Measurements from ENCODE around the gene CISH. TPM values are rescaled to one million over a fixed set of nuclear protein-coding genes. Genes with fewer than 3 reads are reported as not detected.

The CISH gene
- total and polyA plus RNA-seq, 10 of the 15 experiments (the other 5 are each of a cell fraction or from before 2014, with no cell fraction given) = 0.21 to 4.4 (median 1.8) TPM

DNA sequence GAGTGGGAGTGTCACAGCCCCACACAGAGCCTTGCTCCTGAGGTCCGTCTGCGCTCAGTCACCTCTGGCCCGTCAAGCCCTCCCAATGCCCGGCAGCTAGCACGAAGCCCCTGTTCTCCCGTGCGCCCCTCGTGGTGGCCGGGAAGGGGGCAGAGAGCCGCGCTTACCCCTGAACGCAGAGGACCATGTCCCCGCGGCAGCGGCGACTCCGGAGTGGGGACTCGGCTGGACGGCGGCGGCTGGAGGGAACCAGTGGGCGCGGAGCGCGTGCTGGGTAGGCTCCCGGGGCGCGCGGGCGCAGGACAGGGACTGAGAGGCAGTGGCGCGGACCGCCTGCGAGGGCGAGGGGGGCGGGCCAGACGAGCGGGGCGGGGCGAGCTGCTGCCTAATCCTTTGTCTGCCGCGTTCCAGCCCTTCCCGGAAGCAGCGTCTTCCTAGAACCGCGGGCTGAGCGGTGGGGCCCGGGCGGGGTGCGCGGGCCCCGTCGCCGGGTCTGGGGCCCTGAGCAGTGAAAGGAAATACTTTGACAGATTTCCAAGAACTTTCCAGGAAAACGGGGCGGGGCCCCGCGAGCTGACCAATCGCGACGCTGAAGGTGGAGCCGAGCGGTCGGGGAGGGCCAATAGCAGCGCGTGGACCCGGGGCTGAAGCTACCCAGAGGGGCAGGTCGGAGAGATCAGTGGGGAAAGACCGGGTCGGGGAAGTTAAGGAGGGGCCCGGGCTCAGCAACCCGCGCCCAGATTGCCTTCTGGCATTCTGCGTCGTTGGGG, at the start of gene CISH (continued):
- no peak for TF ChIP-seq ZNF274 (IDR thresholded peaks at IDR 0.05; ENCODE audit: insufficient read depth, insufficient read length)
- peak; percentile 18 to 75; a peak in 3 of 4 replicates for TF ChIP-seq BHLHE40 (IDR thresholded peaks at IDR 0.05; ENCODE audit: borderline replicate concordance in 1 of 2, low read depth in 2 of 2, low read length in 1 of 2)
- no peak for TF ChIP-seq RAD21 (IDR thresholded peaks at IDR 0.05; ENCODE audit: insufficient read depth, low read depth, low read length)
- TF ChIP-seq MXI1 (IDR thresholded peaks at IDR 0.05; ENCODE audit: low read depth, low read length) = peak; percentile 26; the same call in 1 of the 2 replicates
- no peak for TF ChIP-seq PAX8 (IDR thresholded peaks at IDR 0.05)
- TF ChIP-seq CREB1 (IDR thresholded peaks at IDR 0.05; ENCODE audit: low read depth) = 0 out of 2 replicates have a peak, but pooled peaks have one; percentile 15
- no peak for TF ChIP-seq MYC (IDR thresholded peaks at IDR 0.05; ENCODE audit: insufficient read depth, insufficient read length, insufficient replicate concordance, low read length, severe bottlenecking)
- TF ChIP-seq ZNF207 (IDR thresholded peaks at IDR 0.05; ENCODE audit: borderline replicate concordance) = no peak
- no peak; the same call in 2 of the 3 replicates for TF ChIP-seq POU2F2 (IDR thresholded peaks at IDR 0.05; ENCODE audit: borderline replicate concordance, low read depth, low read length)
- no peak for TF ChIP-seq RCOR1 (conservative IDR thresholded peaks at IDR 0.05; ENCODE audit: low read depth, low read length)
- TF ChIP-seq, protein P1, sequence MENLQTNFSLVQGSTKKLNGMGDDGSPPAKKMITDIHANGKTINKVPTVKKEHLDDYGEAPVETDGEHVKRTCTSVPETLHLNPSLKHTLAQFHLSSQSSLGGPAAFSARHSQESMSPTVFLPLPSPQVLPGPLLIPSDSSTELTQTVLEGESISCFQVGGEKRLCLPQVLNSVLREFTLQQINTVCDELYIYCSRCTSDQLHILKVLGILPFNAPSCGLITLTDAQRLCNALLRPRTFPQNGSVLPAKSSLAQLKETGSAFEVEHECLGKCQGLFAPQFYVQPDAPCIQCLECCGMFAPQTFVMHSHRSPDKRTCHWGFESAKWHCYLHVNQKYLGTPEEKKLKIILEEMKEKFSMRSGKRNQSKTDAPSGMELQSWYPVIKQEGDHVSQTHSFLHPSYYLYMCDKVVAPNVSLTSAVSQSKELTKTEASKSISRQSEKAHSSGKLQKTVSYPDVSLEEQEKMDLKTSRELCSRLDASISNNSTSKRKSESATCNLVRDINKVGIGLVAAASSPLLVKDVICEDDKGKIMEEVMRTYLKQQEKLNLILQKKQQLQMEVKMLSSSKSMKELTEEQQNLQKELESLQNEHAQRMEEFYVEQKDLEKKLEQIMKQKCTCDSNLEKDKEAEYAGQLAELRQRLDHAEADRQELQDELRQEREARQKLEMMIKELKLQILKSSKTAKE (IDR thresholded peaks at IDR 0.05; ENCODE audit: low read depth, poor library complexity, severe bottlenecking) = no peak
- TF ChIP-seq NR2F1 (conservative IDR thresholded peaks at IDR 0.05) = 0 out of 2 replicates have a peak, but pooled peaks have one; percentile 16
- no peak for TF ChIP-seq ATF7 (IDR thresholded peaks at IDR 0.05; ENCODE audit: low read depth)
- TF ChIP-seq, protein P2, sequence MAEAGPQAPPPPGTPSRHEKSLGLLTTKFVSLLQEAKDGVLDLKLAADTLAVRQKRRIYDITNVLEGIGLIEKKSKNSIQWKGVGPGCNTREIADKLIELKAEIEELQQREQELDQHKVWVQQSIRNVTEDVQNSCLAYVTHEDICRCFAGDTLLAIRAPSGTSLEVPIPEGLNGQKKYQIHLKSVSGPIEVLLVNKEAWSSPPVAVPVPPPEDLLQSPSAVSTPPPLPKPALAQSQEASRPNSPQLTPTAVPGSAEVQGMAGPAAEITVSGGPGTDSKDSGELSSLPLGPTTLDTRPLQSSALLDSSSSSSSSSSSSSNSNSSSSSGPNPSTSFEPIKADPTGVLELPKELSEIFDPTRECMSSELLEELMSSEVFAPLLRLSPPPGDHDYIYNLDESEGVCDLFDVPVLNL (IDR thresholded peaks at IDR 0.05; ENCODE audit: low read depth, low read length) = no peak
- TF ChIP-seq SMAD5 (IDR thresholded peaks at IDR 0.05; ENCODE audit: low read depth) = no peak
- TF ChIP-seq ZNF217 (IDR thresholded peaks at IDR 0.05) = no peak
- TF ChIP-seq, protein P3, sequence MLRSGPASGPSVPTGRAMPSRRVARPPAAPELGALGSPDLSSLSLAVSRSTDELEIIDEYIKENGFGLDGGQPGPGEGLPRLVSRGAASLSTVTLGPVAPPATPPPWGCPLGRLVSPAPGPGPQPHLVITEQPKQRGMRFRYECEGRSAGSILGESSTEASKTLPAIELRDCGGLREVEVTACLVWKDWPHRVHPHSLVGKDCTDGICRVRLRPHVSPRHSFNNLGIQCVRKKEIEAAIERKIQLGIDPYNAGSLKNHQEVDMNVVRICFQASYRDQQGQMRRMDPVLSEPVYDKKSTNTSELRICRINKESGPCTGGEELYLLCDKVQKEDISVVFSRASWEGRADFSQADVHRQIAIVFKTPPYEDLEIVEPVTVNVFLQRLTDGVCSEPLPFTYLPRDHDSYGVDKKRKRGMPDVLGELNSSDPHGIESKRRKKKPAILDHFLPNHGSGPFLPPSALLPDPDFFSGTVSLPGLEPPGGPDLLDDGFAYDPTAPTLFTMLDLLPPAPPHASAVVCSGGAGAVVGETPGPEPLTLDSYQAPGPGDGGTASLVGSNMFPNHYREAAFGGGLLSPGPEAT (IDR thresholded peaks at IDR 0.05; ENCODE audit: low read depth) = peak; percentile 46; the same call in 1 of the 2 replicates
- TF ChIP-seq POLR2AphosphoS5 (IDR thresholded peaks at IDR 0.05; ENCODE audit: low read length) = 0 out of 2 replicates have a peak, but pooled peaks have one; percentile 35
- no peak for TF ChIP-seq MYB (IDR thresholded peaks at IDR 0.05; ENCODE audit: borderline replicate concordance, low read depth, low read length)
- no peak for TF ChIP-seq CHD4 (IDR thresholded peaks at IDR 0.05)
- no peak for TF ChIP-seq RBBP5 (conservative IDR thresholded peaks at IDR 0.05)
- TF ChIP-seq JUND (IDR thresholded peaks at IDR 0.05; ENCODE audit: low read depth, low read length) = no peak
- peak; percentile 46 to 51; a peak in 2 of 4 replicates for TF ChIP-seq IKZF2 (IDR thresholded peaks at IDR 0.05)
- TF ChIP-seq CREM (IDR thresholded peaks at IDR 0.05; ENCODE audit: low read depth) = no peak
- no peak for TF ChIP-seq SMAD1 (IDR thresholded peaks at IDR 0.05; ENCODE audit: low read depth, partially characterized antibody)

All from GM12878 (cell line).